H1 (cell line): Measurements from ENCODE around the gene BAK1. TPM values are rescaled to one million over a fixed set of nuclear protein-coding genes. Genes with fewer than 3 reads are reported as not detected.

Experiments
- ATF3 ChIP-seq: IDR thresholded peaks from 2 replicates; pipeline ENCODE4 v1.6.1; 2011; ENCODE audit warnings: low read depth, mild to moderate bottlenecking, low read length; ENCODE audit not compliant: insufficient read depth
- BACH1 ChIP-seq: IDR thresholded peaks from 2 replicates; pipeline ENCODE4 v1.6.1; 2012; ENCODE audit warnings: low read length, improper control_type of control experiment
- CHD1 ChIP-seq: IDR thresholded peaks from 2 replicates; pipeline ENCODE4 v1.6.1; 2012; ENCODE audit warnings: low read depth, low read length, improper control_type of control experiment
- CREB1 ChIP-seq: IDR thresholded peaks from 2 replicates; pipeline ENCODE4 v1.6.1; 2012; ENCODE audit warnings: inconsistent platforms
- FOSL1 ChIP-seq: IDR thresholded peaks from 2 replicates; pipeline ENCODE4 v1.6.1; 2011; ENCODE audit warnings: mild to moderate bottlenecking, low read depth, low read length, moderate library complexity; ENCODE audit not compliant: insufficient read depth
- HDAC6 ChIP-seq: IDR thresholded peaks from one replicate; pipeline ENCODE4 v1.7.1; 2012; ENCODE audit warnings: low read depth, mild to moderate bottlenecking, inconsistent platforms, low read length, moderate library complexity
- NANOG ChIP-seq: IDR thresholded peaks from 2 replicates; pipeline ENCODE4 v1.6.1; 2011; ENCODE audit warnings: low read length, low read depth, mild to moderate bottlenecking, inconsistent platforms; ENCODE audit not compliant: insufficient read depth, poor library complexity, severe bottlenecking
- SAP30 ChIP-seq: fragments of 300-600 bp; sonication (generic); IDR thresholded peaks from 2 replicates; pipeline ENCODE4 v1.7.1; 2012; ENCODE audit warnings: low read length, moderate library complexity, mild to moderate bottlenecking, inconsistent platforms; ENCODE audit not compliant: insufficient read depth, insufficient replicate concordance
- SIRT6 ChIP-seq: IDR thresholded peaks from one replicate; pipeline ENCODE4 v1.7.1; 2012; ENCODE audit warnings: low read length, inconsistent platforms
- TEAD4 ChIP-seq: IDR thresholded peaks from 2 replicates; pipeline ENCODE4 v1.6.1; 2012; ENCODE audit warnings: low read depth, low read length, inconsistent platforms, mixed read lengths
- ZNF274 ChIP-seq: IDR thresholded peaks from 2 replicates; pipeline ENCODE4 v1.7.0; 2012; ENCODE audit warnings: low read length, borderline replicate concordance; ENCODE audit errors: extremely low read depth
- polyA plus RNA-seq, 7 experiments: library from polyadenylated mRNA; depleted of rRNA in 3 of 7; stranded (reverse) in 5 of 7; unstranded in 2 of 7; fragments of >200 nt in 5 of 7; fragments of 200-250 nt in 2 of 7; gene quantifications; 1 replicate in 5 of 7; 2 replicates in 1 of 7; 4 replicates in 1 of 7; pipeline versions ENCODE4 v1.2.1 to v1.2.3, GENCODE V29; 2011 to 2013; ENCODE audit warnings: missing spikeins in 2 of 7, mixed read lengths in 2 of 7
- total RNA-seq: library from RNA; stranded (reverse); fragmentation: NEBNext Ultra II Directional; extraction: Animal tissue kit (Norgen Biotek cat#: 25700); gene quantifications from 2 replicates; pipeline ENCODE4 v1.2.1, GENCODE V29; 2021

Gene BAK1
- total and polyA plus RNA-seq, 2 of the 8 experiments (the other 6 are each of a cell fraction or from before 2014, with no cell fraction given): 43.3 to 43.4 TPM

- TF ChIP-seq HDAC6 (no peak), FOSL1 (no peak), SIRT6 (no peak), SAP30 (no peak), BACH1 (no peak), CREB1 (peak; percentile 46; the same call in 1 of the 2 replicates), NANOG (no peak), ZNF274 (no peak), CHD1 (no peak), TEAD4 (no peak), ATF3 (no peak)
Measured at GRCh38 chr6:33610779-33611732, 31.0 kb upstream of the BAK1 start (continued).
